ENCODE data around the gene EIF1B. TPM values are rescaled to one million over a fixed set of nuclear protein-coding genes. Genes with fewer than 3 reads are reported as not detected.
A peak's percentile ranks its signal among the peaks of the same experiment; 100 is the strongest.

EIF1B gene
- total RNA-seq, 1 experiment from 2014 or later, result 10.0 TPM

DNA sequence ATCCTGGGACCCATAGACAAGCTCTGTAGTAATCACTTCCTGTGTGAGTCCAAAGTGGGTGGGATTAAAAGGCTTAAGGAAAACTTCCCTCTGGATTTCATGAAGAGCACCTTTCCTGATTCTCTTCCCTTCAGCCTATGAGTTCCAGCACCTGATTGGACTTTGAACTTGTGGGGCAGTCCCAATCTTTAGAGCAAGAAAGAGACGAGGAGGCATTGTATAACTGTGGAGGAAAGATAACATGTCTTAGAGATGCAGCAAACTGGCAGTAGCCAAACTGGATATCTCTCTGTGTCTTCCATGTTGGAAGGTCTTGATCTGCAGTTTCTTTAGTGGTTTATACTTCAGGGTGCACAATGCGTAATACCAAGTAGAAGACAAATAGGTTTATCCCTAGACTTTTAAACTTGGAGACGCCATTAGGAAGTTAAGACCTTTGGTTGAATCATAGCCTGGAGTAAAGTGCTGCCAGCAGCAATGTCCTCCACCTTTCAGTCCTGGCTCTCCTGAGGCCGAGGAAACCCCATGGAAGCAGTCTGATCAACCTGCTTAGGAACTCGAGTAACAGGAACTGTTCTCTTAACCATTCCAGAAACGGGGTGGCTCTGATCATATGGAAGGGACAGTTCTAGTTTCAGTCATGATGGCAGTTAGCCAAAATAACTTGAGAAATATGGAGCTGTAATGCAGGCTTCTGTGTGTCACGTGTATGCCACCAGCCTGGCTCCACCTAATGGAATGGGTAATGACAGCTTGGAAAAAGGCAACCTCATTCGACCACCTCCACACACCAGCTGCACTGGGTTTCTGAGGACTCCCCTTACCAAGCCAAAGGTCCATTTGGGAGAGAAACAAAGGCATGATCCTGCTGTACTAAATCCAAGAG, 4.7 kb downstream of the EIF1B start:
- no peak overlapping the region for H3K27ac ChIP-seq (ENCODE audit: low read length)
- intact Hi-C loops (cut with micrococcal nuclease), result loop anchor here (10.0 kb wide), 1 partner anchor 899 kb away; no protein-coding TSS in a partner anchor
- H3K36me3 ChIP-seq (ENCODE audit: low read depth, low read length), result peaks cover 17% of the 10 kb centered on the region
- H3K4me1 ChIP-seq (ENCODE audit: insufficient read depth, low read length), result peaks cover 9% of the 10 kb centered on the region; the same call in 1 of the 2 replicates
- no peaks in the 10 kb centered on the region for H3K9me3 ChIP-seq (ENCODE audit: low read length)
- no peak overlapping the region for H3K4me3 ChIP-seq (ENCODE audit: low read length)
- POLR2A ChIA-PET (ENCODE audit: unreplicated experiment), result no interaction called here
- H3F3A ChIP-seq (ENCODE audit: low read length, unreplicated experiment), result no peaks in the 10 kb centered on the region
- H3K27me3 ChIP-seq (ENCODE audit: low read length), result no peaks in the 10 kb centered on the region
- ATAC-seq (no peak), DNase-seq (no peak)
- CTCF ChIA-PET, result no interaction called here
- no peaks in the 10 kb centered on the region for H4K20me1 ChIP-seq (ENCODE audit: low read length)
- H2AFZ ChIP-seq (ENCODE audit: low read length), result no peak overlapping the region
- peaks cover 20% of the 10 kb centered on the region for H3K79me2 ChIP-seq (ENCODE audit: low read length)
- no peaks in the 10 kb centered on the region for H3K9me2 ChIP-seq (replicated peaks; ENCODE audit: low read length)
- TF ChIP-seq EZH2phosphoT487 (IDR thresholded peaks at IDR 0.05; ENCODE audit: borderline replicate concordance, low read length) (no peak), EZH2 (IDR thresholded peaks at IDR 0.05; ENCODE audit: low read length, unreplicated experiment) (no peak)
- TF ChIP-seq, protein P1, sequence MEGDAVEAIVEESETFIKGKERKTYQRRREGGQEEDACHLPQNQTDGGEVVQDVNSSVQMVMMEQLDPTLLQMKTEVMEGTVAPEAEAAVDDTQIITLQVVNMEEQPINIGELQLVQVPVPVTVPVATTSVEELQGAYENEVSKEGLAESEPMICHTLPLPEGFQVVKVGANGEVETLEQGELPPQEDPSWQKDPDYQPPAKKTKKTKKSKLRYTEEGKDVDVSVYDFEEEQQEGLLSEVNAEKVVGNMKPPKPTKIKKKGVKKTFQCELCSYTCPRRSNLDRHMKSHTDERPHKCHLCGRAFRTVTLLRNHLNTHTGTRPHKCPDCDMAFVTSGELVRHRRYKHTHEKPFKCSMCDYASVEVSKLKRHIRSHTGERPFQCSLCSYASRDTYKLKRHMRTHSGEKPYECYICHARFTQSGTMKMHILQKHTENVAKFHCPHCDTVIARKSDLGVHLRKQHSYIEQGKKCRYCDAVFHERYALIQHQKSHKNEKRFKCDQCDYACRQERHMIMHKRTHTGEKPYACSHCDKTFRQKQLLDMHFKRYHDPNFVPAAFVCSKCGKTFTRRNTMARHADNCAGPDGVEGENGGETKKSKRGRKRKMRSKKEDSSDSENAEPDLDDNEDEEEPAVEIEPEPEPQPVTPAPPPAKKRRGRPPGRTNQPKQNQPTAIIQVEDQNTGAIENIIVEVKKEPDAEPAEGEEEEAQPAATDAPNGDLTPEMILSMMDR (conservative IDR thresholded peaks at IDR 0.05; ENCODE audit: low read depth, low read length), result no peak
- no peak overlapping the region for H3K9ac ChIP-seq (ENCODE audit: low read length)
- BruUV-seq (replicated peaks), result no TSS peak
- no peak overlapping the region for H3K4me2 ChIP-seq (ENCODE audit: low read length)

DNA sequence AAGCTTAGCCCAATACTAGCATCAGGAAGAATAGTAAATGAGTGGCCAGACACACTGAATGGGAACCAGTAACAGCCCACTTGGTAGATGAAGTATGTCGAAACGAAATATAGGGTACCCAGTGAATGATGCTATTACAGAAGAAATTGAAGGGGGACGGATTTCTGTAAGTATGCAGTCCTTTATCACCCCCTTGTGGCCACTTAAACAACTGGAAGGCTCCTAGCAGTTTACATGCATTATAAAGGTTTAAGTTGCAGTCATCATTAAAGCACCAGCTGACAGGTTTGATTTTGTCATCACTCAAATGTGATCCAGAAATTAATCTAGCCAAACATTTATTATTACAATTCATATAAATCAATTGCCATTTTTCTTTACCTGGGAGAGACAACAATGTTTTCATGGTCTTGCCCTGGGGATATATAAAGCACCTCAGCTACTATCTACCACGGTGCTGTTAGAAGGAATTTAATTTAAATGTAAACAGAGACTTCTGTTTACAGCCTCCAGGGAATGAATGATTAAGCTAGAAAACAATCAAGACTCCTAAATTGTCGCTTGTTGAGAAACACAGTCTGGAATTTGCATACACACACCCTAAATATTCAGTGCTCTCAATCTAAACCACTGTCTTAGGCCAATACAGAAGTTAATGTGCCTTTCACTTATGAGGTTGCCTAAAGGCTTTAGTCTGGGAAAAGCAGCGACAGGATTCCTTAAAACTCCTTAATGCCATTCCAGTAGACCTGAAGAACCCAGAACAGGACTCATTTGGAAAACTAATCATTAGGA, 7.8 kb downstream of the EIF1B start:
- Histone ChIP-seq H3K4me1 (ENCODE audit: insufficient read depth, low read length) (no peaks in the 10 kb centered on the region), H3K4me3 (ENCODE audit: low read length) (no peak overlapping the region), H3K4me2 (ENCODE audit: low read length) (no peak overlapping the region), H3K36me3 (ENCODE audit: low read depth, low read length) (peaks cover 6% of the 10 kb centered on the region), H3K9me3 (ENCODE audit: low read length) (no peaks in the 10 kb centered on the region), H3K9ac (ENCODE audit: low read length) (no peak overlapping the region), H3K9me2 (replicated peaks; ENCODE audit: low read length) (no peaks in the 10 kb centered on the region), H4K20me1 (ENCODE audit: low read length) (no peaks in the 10 kb centered on the region), H3F3A (ENCODE audit: low read length, unreplicated experiment) (no peaks in the 10 kb centered on the region), H3K27ac (ENCODE audit: low read length) (no peak overlapping the region), H2AFZ (ENCODE audit: low read length) (no peak overlapping the region), H3K79me2 (ENCODE audit: low read length) (no peaks in the 10 kb centered on the region), H3K27me3 (ENCODE audit: low read length) (no peaks in the 10 kb centered on the region)
- DNase-seq (peak; percentile 77), ATAC-seq (peak; percentile 85)
- no TSS peak for BruUV-seq (replicated peaks)
- TF ChIP-seq, protein P1 (conservative IDR thresholded peaks at IDR 0.05; ENCODE audit: low read depth, low read length), result peak; percentile 89
- TF ChIP-seq EZH2phosphoT487 (IDR thresholded peaks at IDR 0.05; ENCODE audit: borderline replicate concordance, low read length), result no peak
- ChIA-PET POLR2A (ENCODE audit: unreplicated experiment) (no interaction called here), CTCF (interaction anchor here (0.6 to 1.4 kb wide), 3 partner anchors 8 to 397 kb away, joined by 3 to 10 read pairs (median 5); no protein-coding TSS in a partner anchor)
- intact Hi-C loops (cut with micrococcal nuclease), result loop anchor here (1.0 to 10.0 kb wide), 3 partner anchors 125 to 902 kb away; no protein-coding TSS in a partner anchor

Data from PC-3 (cell line).